SKM-1 (cell line): ENCODE measurements around the gene FCSK.
"Not testable (repeated sequence)": the region's sequence is repeated elsewhere in the genome, so short reads cannot be mapped to it uniquely, and the experiment has no call there.

Experiments
- DNase-seq: peaks from one replicate; lab custom pipeline; 2025; ENCODE audit not compliant: unreplicated experiment; lab: John Stamatoyannopoulos, UW

The FCSK gene

GRCh38 chr16:70522216-70523075 lies 68.1 kb downstream of the FCSK start:
- no peak for DNase-seq

- DNase-seq: peak; percentile 84
Observed at GRCh38 chr16:70523076-70523742, 68.8 kb downstream of the FCSK start, which contains the start of gene COG4. Gene COG4 (minus strand): TSS chr16:70523554. CDS start chr16:70523543, 11 bp downstream.

GRCh38 chr16:70523743-70524398 lies 69.5 kb downstream of the FCSK start, which contains the start of gene SF3B3:
Gene SF3B3 (plus strand): TSS chr16:70523816. CDS start chr16:70526657, 2,841 bp downstream.
- DNase-seq: peak; percentile 84

- DNase-seq: not testable (repeated sequence)
Observed at GRCh38 chr16:70524399-70524825, 70.0 kb downstream of the FCSK start.

- DNase-seq: no peak
Observed at GRCh38 chr16:70526403-70526802, 72.0 kb downstream of the FCSK start.

GRCh38 chr16:70527315-70527996 lies 73.1 kb downstream of the FCSK start:
- no peak for DNase-seq

GRCh38 chr16:70529051-70529777 lies 74.8 kb downstream of the FCSK start:
- DNase-seq: peak; percentile 16
